ENCODE results near the gene ATP5F1E. TPM values are rescaled to one million over a fixed set of nuclear protein-coding genes. Genes with fewer than 3 reads are reported as not detected.

ATP5F1E gene
- total RNA-seq, 1 experiment from 2014 or later: 181 TPM

GRCh38 chr20:58982406-58983114 is 49.6 kb downstream of the ATP5F1E start:
- ChIA-PET CTCF (no interaction called here), POLR2A (interaction anchor here (0.6 to 2.0 kb wide), 5 partner anchors 8 to 581 kb away, joined by 3 to 21 read pairs (median 4); partner anchors contain the start of gene ATP5F1E)
- Histone ChIP-seq H3K9me3 (no peaks in the 10 kb centered on the region), H3K4me1 (peaks cover 12% of the 10 kb centered on the region), H3K27me3 (replicated peaks; ENCODE audit: control insufficient read depth, insufficient read depth, low read length) (no peaks in the 10 kb centered on the region), H3K4me3 (ENCODE audit: low read depth, low read length) (peak overlapping the region; percentile 7; the same call in 1 of the 2 replicates), H3K36me3 (ENCODE audit: control insufficient read depth, insufficient read depth, low read length) (peaks cover 3% of the 10 kb centered on the region; the same call in 1 of the 2 replicates)
- H3K4me3 Mint-ChIP-seq (ENCODE audit: unreplicated experiment): peak overlapping the region; percentile 76
- no peaks in the 10 kb centered on the region for H3K27me3 Mint-ChIP-seq (ENCODE audit: insufficient read depth, unreplicated experiment)
- H3K4me1 Mint-ChIP-seq (ENCODE audit: low read depth, unreplicated experiment): peaks cover 21% of the 10 kb centered on the region
- intact Hi-C loops (cut with micrococcal nuclease; ENCODE audit: unreplicated experiment): no loop called here
- peaks cover 46% of the 10 kb centered on the region for H3K36me3 Mint-ChIP-seq (ENCODE audit: insufficient read depth, unreplicated experiment)
- peak in 1 of 2 experiments; percentile 44 for DNase-seq
- no peaks in the 10 kb centered on the region for H3K9me3 Mint-ChIP-seq (ENCODE audit: unreplicated experiment)
- TSS peak; percentile 50 for BruUV-seq (replicated peaks)
- no peak for TF ChIP-seq CTCF (IDR thresholded peaks at IDR 0.05; ENCODE audit: insufficient read depth in 1 of 2, low read depth in 1 of 2, low read length in 1 of 2, severe bottlenecking in 1 of 2, unreplicated experiment in 1 of 2)
- H3K27ac Mint-ChIP-seq (ENCODE audit: unreplicated experiment): peak overlapping the region; percentile 51

GRCh38 chr20:58981628-58982364 is 50.3 kb downstream of the ATP5F1E start:
- H3K27me3 Mint-ChIP-seq (ENCODE audit: insufficient read depth, unreplicated experiment): no peaks in the 10 kb centered on the region
- H3K9me3 Mint-ChIP-seq (ENCODE audit: unreplicated experiment): no peaks in the 10 kb centered on the region
- H3K27ac Mint-ChIP-seq (ENCODE audit: unreplicated experiment): peak overlapping the region; percentile 51
- peak; percentile 57 to 62 for DNase-seq
- peaks cover 21% of the 10 kb centered on the region for H3K4me1 Mint-ChIP-seq (ENCODE audit: low read depth, unreplicated experiment)
- Histone ChIP-seq H3K9me3 (no peaks in the 10 kb centered on the region), H3K27me3 (replicated peaks; ENCODE audit: control insufficient read depth, insufficient read depth, low read length) (no peaks in the 10 kb centered on the region), H3K4me1 (peaks cover 12% of the 10 kb centered on the region), H3K36me3 (ENCODE audit: control insufficient read depth, insufficient read depth, low read length) (no peaks in the 10 kb centered on the region), H3K4me3 (ENCODE audit: low read depth, low read length) (peak overlapping the region; percentile 57)
- ChIA-PET POLR2A (interaction anchor here (0.5 to 2.0 kb wide), 8 partner anchors 9 to 672 kb away, joined by 3 to 21 read pairs (median 4); partner anchors contain the start of genes ATP5F1E and RAB22A), CTCF (interaction anchor here (0.6 to 1.5 kb wide), 6 partner anchors 9 to 377 kb away, joined by 3 to 11 read pairs (median 7); partner anchors contain the start of gene ATP5F1E)
- peaks cover 38% of the 10 kb centered on the region for H3K36me3 Mint-ChIP-seq (ENCODE audit: insufficient read depth, unreplicated experiment)
- BruUV-seq (replicated peaks): no TSS peak
- intact Hi-C loops (cut with micrococcal nuclease; ENCODE audit: unreplicated experiment): loop anchor here (1.0 to 2.0 kb wide), 3 partner anchors 51 to 89 kb away; partner anchors contain the start of genes ATP5F1E and PRELID3B
- TF ChIP-seq CTCF (IDR thresholded peaks at IDR 0.05; ENCODE audit: insufficient read depth in 1 of 2, low read depth in 1 of 2, low read length in 1 of 2, severe bottlenecking in 1 of 2, unreplicated experiment in 1 of 2): no peak
- peak overlapping the region; percentile 76 for H3K4me3 Mint-ChIP-seq (ENCODE audit: unreplicated experiment)

Measured in Caco-2 (cell line).